Thymus (tissue), 11 donors: Measurements from ENCODE around the gene EDEM2. TPM values are rescaled to one million over a fixed set of nuclear protein-coding genes. Genes with fewer than 3 reads are reported as not detected.
"Not testable (repeated sequence)": the region's sequence is repeated elsewhere in the genome, so short reads cannot be mapped to it uniquely, and the experiment has no call there.

Experiments used
- DNase-seq, 9 donors: peaks; one replicate each; pipeline ENCODE4 v3.0.0-alpha.2; 2013; ENCODE audit warnings: low spot score in 9 of 9, low read depth in 6 of 9, missing footprints in 1 of 9
- H3K27ac ChIP-seq, 2 donors: one replicate each; pipeline ENCODE4 v1.5.1; 2013; ENCODE audit warnings: control low read depth in 1 of 2, low read depth in 1 of 2, low read length in 1 of 2, mild to moderate bottlenecking in 1 of 2, moderate library complexity in 1 of 2
- H3K27me3 ChIP-seq, 2 donors: one replicate each; pipeline ENCODE4 v1.5.1; 2013; ENCODE audit warnings: low read length in 1 of 2; ENCODE audit not compliant: control insufficient read depth in 2 of 2, insufficient read depth in 1 of 2
- H3K36me3 ChIP-seq, 2 donors: one replicate each; pipeline ENCODE4 v1.5.1; 2013; ENCODE audit warnings: low read length in 1 of 2, mild to moderate bottlenecking in 1 of 2, moderate library complexity in 1 of 2; ENCODE audit not compliant: control insufficient read depth in 2 of 2, insufficient read depth in 2 of 2
- H3K4me1 ChIP-seq, 2 donors: one replicate each; pipeline ENCODE4 v1.5.1; 2013; ENCODE audit warnings: low read length in 2 of 2; ENCODE audit not compliant: control insufficient read depth in 2 of 2, insufficient read depth in 2 of 2
- H3K4me3 ChIP-seq, 2 donors: one replicate each; pipeline ENCODE4 v1.5.1; 2013; ENCODE audit warnings: low read length in 2 of 2, control low read depth in 1 of 2, mild to moderate bottlenecking in 1 of 2
- H3K9me3 ChIP-seq, 2 donors: one replicate each; pipeline ENCODE4 v1.5.1; 2013; ENCODE audit warnings: low read length in 1 of 2, mild to moderate bottlenecking in 1 of 2; ENCODE audit not compliant: control insufficient read depth in 2 of 2, insufficient read depth in 1 of 2
- WGBS: extraction: QIAGEN DNeasy Blood & Tissue Kit; methylation state at CpG from one replicate; pipeline ENCODE4 v1.1.7; 2013; 5-methylcytosine and 5-hydroxymethylcytosine counted together
- polyA plus RNA-seq: library from polyadenylated mRNA; stranded (reverse); fragments of 200-250 nt; gene quantifications from one replicate; pipeline ENCODE4 v1.2.3, GENCODE V29; 2013
- total RNA-seq: library from RNA; stranded (reverse); fragments of 120-200 nt; gene quantifications from one replicate; pipeline ENCODE4 v1.2.4, GENCODE V29; 2013
- donor health status: healthy.

Gene EDEM2
- total and polyA plus RNA-seq, 2 donors, result 15.5 to 18.4 TPM

- H3K9me3 ChIP-seq, H3K27ac ChIP-seq, H3K36me3 ChIP-seq, H3K4me3 ChIP-seq, DNase-seq, H3K4me1 ChIP-seq, H3K27me3 ChIP-seq: not testable (repeated sequence)
- 98% methylated on average over 5 of the region's 5 CpGs for WGBS
Observed at GRCh38 chr20:35160341-35160740, 13.2 kb upstream of the EDEM2 start.

- WGBS, result 94% methylated on average over 6 of the region's 6 CpGs
- Histone ChIP-seq H3K27me3 (no peaks in the 10 kb centered on the region), H3K27ac (no peak overlapping the region), H3K36me3 (no peaks in the 10 kb centered on the region), H3K9me3 (no peaks in the 10 kb centered on the region), H3K4me1 (no peaks in the 10 kb centered on the region), H3K4me3 (no peak overlapping the region)
- no peak for DNase-seq
Observed at GRCh38 chr20:35156978-35157377, 9.8 kb upstream of the EDEM2 start.

GRCh38 chr20:35155936-35156335 is 8.8 kb upstream of the EDEM2 start:
- no peaks in the 10 kb centered on the region for H3K27me3 ChIP-seq
- H3K27ac ChIP-seq, result no peak overlapping the region
- no peaks in the 10 kb centered on the region for H3K4me1 ChIP-seq
- no peak for DNase-seq
- 92% methylated on average over 2 of the region's 2 CpGs for WGBS
- H3K9me3 ChIP-seq, result no peaks in the 10 kb centered on the region
- H3K36me3 ChIP-seq, result no peaks in the 10 kb centered on the region
- H3K4me3 ChIP-seq, result no peak overlapping the region

GRCh38 chr20:35151736-35152135 is 4.6 kb upstream of the EDEM2 start:
- H3K4me3 ChIP-seq, result no peak overlapping the region
- H3K27ac ChIP-seq, result no peak overlapping the region
- H3K36me3 ChIP-seq, result no peaks in the 10 kb centered on the region
- no peak for DNase-seq
- WGBS, result 93% methylated on average over 4 of the region's 4 CpGs
- H3K27me3 ChIP-seq, result no peaks in the 10 kb centered on the region
- H3K9me3 ChIP-seq, result no peaks in the 10 kb centered on the region
- H3K4me1 ChIP-seq, result peaks cover 2 to 10% of the 10 kb centered on the region in 2 donors

- 96% methylated on average over 6 of the region's 6 CpGs for WGBS
- Histone ChIP-seq H3K9me3 (no peaks in the 10 kb centered on the region), H3K27ac (no peak overlapping the region), H3K27me3 (no peaks in the 10 kb centered on the region), H3K36me3 (no peaks in the 10 kb centered on the region), H3K4me1 (peaks cover 4 to 16% of the 10 kb centered on the region in 2 donors), H3K4me3 (no peak overlapping the region)
- DNase-seq, result no peak
Observed at GRCh38 chr20:35150846-35151579, 3.9 kb upstream of the EDEM2 start.

GRCh38 chr20:35147575-35148071 is 487 bp upstream of the EDEM2 start:
- DNase-seq, H3K36me3 ChIP-seq, H3K27me3 ChIP-seq, H3K9me3 ChIP-seq, H3K27ac ChIP-seq: not testable (repeated sequence)
- Histone ChIP-seq H3K4me1 (peaks cover 14 to 35% of the 10 kb centered on the region in 2 donors), H3K4me3 (peak overlapping the region; percentile 72 to 86)
- 2% methylated on average over 19 of the region's 19 CpGs for WGBS

- Histone ChIP-seq H3K36me3 (peaks cover 15 to 19% of the 10 kb centered on the region in 2 donors), H3K4me1 (peaks cover 14 to 35% of the 10 kb centered on the region in 2 donors), H3K27me3 (no peaks in the 10 kb centered on the region), H3K4me3 (peak overlapping the region; percentile 72 to 86), H3K9me3 (no peaks in the 10 kb centered on the region), H3K27ac (peak overlapping the region in 1 of 2 donors; percentile 75)
- WGBS, result 11% methylated on average over 23 of the region's 23 CpGs
- peak in 1 of 9 donors; percentile 15 for DNase-seq
Observed at GRCh38 chr20:35146299-35146919, 727 bp downstream of the EDEM2 start.

GRCh38 chr20:35145141-35145564 is 2.0 kb downstream of the EDEM2 start:
- Histone ChIP-seq H3K27me3 (no peaks in the 10 kb centered on the region), H3K4me3 (no peak overlapping the region), H3K9me3 (no peaks in the 10 kb centered on the region), H3K4me1 (peaks cover 14 to 35% of the 10 kb centered on the region in 2 donors), H3K27ac (peak overlapping the region in 1 of 2 donors; percentile 84), H3K36me3 (peaks cover 18 to 19% of the 10 kb centered on the region in 2 donors)
- 47% methylated on average over 2 of the region's 2 CpGs for WGBS
- peak; percentile 48 to 91 (median 77) for DNase-seq

GRCh38 chr20:35144694-35145093 is 2.4 kb downstream of the EDEM2 start:
- Histone ChIP-seq H3K4me1 (peaks cover 14 to 35% of the 10 kb centered on the region in 2 donors), H3K36me3 (peaks cover 19 to 21% of the 10 kb centered on the region in 2 donors), H3K27ac (peak overlapping the region; percentile 74 to 84), H3K4me3 (no peak overlapping the region), H3K27me3 (no peaks in the 10 kb centered on the region), H3K9me3 (no peaks in the 10 kb centered on the region)
- 53% methylated on average over 7 of the region's 7 CpGs for WGBS
- no peak for DNase-seq
